Activated CD4-positive, alpha-beta T cell treated with anti-CD3 and anti-CD28 coated beads for 1 hour (primary cell): ENCODE measurements around the gene NAPA.
A peak's percentile ranks its signal among the peaks of the same experiment; 100 is the strongest.

Source experiments
- DNase-seq: peaks from one replicate; pipeline ENCODE4 v3.0.0-alpha.2; 2020

The NAPA gene

GRCh38 chr19:47448360-47448727 lies 66.5 kb downstream of the NAPA start:
- DNase-seq = no peak

- no peak for DNase-seq
Measured at GRCh38 chr19:47447470-47448359, 67.1 kb downstream of the NAPA start.

DNA sequence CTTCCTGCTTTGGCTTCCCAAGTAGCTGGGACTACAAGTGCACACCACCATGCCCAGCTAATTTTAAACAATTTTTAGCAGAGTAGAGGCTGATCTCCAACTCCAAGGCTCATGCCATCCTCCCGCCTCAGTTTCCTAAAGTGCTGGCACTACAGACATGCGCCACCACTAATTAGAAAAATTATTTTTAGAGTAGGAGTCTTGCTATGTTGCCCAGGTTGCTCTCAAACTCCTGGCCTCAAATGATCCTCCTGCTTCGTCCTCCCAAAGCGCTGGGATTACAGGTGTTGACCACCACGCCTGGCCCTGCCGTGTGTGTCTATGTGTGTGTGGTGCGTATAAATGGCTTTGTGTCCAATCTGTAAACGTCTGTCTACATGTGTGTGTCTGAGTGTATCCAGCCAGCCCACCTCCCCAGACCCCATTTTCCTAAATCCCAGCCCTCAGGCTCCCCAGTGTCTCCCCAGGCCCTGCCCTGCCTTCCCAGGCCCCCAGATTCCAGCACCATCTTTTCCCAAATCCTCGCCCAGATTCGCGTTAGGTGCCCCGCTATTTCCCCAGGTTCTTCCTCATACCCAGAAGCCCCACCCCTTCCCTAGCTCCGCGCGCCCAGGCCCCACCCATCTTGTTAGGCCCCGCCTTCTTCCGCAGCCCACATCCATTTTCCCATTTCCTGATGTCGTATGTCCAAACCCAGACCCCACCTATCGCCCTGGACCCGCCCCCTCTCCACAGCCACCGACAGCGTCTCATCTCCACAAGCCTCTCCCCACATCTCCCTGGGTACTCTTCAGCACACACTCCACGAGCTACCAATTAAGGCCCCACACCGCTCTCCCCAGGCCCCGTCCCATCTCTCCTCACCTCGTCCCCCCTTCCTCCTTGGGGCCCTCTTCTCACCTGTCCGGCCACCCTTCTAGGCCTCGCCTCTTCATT lies 68.1 kb downstream of the NAPA start:
- DNase-seq = no peak

- DNase-seq = peak; percentile 80
Measured at GRCh38 chr19:47445937-47446402, 68.9 kb downstream of the NAPA start.

DNA sequence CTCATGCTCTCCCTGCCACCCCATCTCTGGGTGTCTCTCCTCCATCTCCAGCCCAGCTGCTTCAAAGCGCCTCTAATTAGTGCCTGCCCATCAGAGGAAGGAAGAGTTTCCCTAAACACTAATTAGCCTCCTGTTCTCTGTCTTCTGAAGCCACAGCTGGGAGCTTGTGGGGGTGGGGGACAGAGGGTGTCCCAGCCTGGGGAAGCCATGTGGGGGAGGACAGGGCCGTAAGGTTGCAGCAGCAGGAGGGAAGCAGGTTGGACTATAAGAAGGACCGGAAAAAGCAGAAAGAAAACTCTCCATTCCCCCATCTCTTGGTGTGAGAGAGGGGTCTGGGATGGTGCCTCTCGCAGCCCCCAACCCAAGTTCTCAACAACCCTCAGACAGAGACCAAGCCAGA lies 69.3 kb downstream of the NAPA start:
- no peak for DNase-seq

- DNase-seq = no peak
Measured at GRCh38 chr19:47444388-47444821, 70.5 kb downstream of the NAPA start.

GRCh38 chr19:47443331-47443730 lies 71.5 kb downstream of the NAPA start:
- no peak for DNase-seq

- DNase-seq = no peak
Measured at GRCh38 chr19:47438793-47439220, 76.1 kb downstream of the NAPA start.
